ENCODE results near the gene NDE1.

DNA sequence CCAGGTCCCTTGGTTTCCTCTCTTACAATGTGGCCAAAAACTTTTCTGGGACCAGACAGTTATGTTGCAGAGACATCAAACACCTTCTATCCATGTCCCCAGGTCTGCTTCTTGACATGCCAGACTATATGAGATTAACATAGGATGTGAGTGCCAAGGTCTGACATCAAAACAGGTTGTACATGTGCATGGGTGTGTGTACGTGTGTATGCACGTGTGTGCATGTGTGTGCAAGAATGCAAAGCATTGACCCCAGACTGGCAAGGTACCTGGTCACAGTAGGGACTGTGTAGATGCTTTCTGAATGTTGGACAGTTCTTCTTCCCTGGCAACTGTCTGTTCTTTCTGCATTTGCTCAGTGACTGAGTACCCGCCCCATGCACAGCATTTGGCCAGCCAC, 85.6 kb downstream of the NDE1 start:
- no peak for TF ChIP-seq GATA2 (IDR thresholded peaks at IDR 0.05; ENCODE audit: low read depth, low read length)
- TF ChIP-seq GATA3 (IDR thresholded peaks at IDR 0.05; ENCODE audit: low read depth, low read length), result no peak
